Measurements from ENCODE around the gene MEI1. TPM values are rescaled to one million over a fixed set of nuclear protein-coding genes. Genes with fewer than 3 reads are reported as not detected.
A peak's percentile ranks its signal among the peaks of the same experiment; 100 is the strongest.

The MEI1 gene
- total and polyA plus RNA-seq, 7 donors: 0.01 to 0.47 (median 0.23) TPM; not detected in 2

GRCh38 chr22:41844036-41844435, 144.7 kb downstream of the MEI1 start:
- intact Hi-C loops (cut with DNase I): no loop called here
- no peak for TF ChIP-seq CTCF (IDR thresholded peaks at IDR 0.05)
- DNase-seq: no peak
- ATAC-seq: no peak
- peaks cover 0 to 4% of the 10 kb centered on the region in 2 donors for H3K36me3 ChIP-seq (ENCODE audit: insufficient read depth in 1 of 2, low read depth in 1 of 2)
- H3K4me3 ChIP-seq: no peak overlapping the region
- 67 to 81% (median 71%) methylated on average over 1 of the region's 1 CpG for WGBS, 3 donors
- H3K27ac ChIP-seq: no peak overlapping the region
- no peaks in the 10 kb centered on the region for H3K27me3 ChIP-seq (ENCODE audit: insufficient read depth in 3 of 3, low read length in 2 of 3)
- peaks cover 43% of the 10 kb centered on the region for H3K4me1 ChIP-seq
- no peaks in the 10 kb centered on the region for H3K9me3 ChIP-seq

- TF ChIP-seq CTCF (IDR thresholded peaks at IDR 0.05): no peak
- ATAC-seq: peak in 1 of 4 donors; percentile 50
- peaks cover 43% of the 10 kb centered on the region for H3K4me1 ChIP-seq
- DNase-seq: no peak
- intact Hi-C loops (cut with DNase I): no loop called here
- H3K4me3 ChIP-seq: no peak overlapping the region
- no peaks in the 10 kb centered on the region for H3K27me3 ChIP-seq (ENCODE audit: insufficient read depth in 3 of 3, low read length in 2 of 3)
- 48 to 72% (median 49%) methylated on average over 3 of the region's 3 CpGs for WGBS, 3 donors
- H3K9me3 ChIP-seq: no peaks in the 10 kb centered on the region
- peaks cover 0 to 4% of the 10 kb centered on the region in 2 donors for H3K36me3 ChIP-seq (ENCODE audit: insufficient read depth in 1 of 2, low read depth in 1 of 2)
- H3K27ac ChIP-seq: no peak overlapping the region
These were observed 145.2 kb downstream of the MEI1 start for GRCh38 chr22:41844513-41844912.

- H3K4me1 ChIP-seq: peaks cover 40% of the 10 kb centered on the region
These were observed 146.3 kb downstream of the MEI1 start for GRCh38 chr22:41845380-41846267.

GRCh38 chr22:41846268-41846987, 147.1 kb downstream of the MEI1 start:
- DNase-seq (no peak), ATAC-seq (no peak)
- TF ChIP-seq CTCF (IDR thresholded peaks at IDR 0.05): no peak
- H3K27ac ChIP-seq: no peak overlapping the region
- H3K4me3 ChIP-seq: no peak overlapping the region
- no peaks in the 10 kb centered on the region for H3K27me3 ChIP-seq (ENCODE audit: insufficient read depth in 3 of 3, low read length in 2 of 3)
- 66 to 73% (median 67%) methylated on average over 10 of the region's 10 CpGs for WGBS, 3 donors
- intact Hi-C loops (cut with DNase I): no loop called here
- peaks cover 0 to 9% of the 10 kb centered on the region in 2 donors for H3K36me3 ChIP-seq (ENCODE audit: insufficient read depth in 1 of 2, low read depth in 1 of 2)
- H3K4me1 ChIP-seq: peaks cover 32% of the 10 kb centered on the region
- H3K9me3 ChIP-seq: no peaks in the 10 kb centered on the region

More at GRCh38 chr22:41845380-41846267, 146.3 kb downstream of the MEI1 start:
- no peaks in the 10 kb centered on the region for H3K9me3 ChIP-seq
- no peaks in the 10 kb centered on the region for H3K27me3 ChIP-seq (ENCODE audit: insufficient read depth in 3 of 3, low read length in 2 of 3)
- TF ChIP-seq CTCF (IDR thresholded peaks at IDR 0.05): no peak
- intact Hi-C loops (cut with DNase I): no loop called here
- WGBS, 3 donors: 68 to 77% (median 71%) methylated on average over 4 of the region's 4 CpGs
- no peak overlapping the region for H3K27ac ChIP-seq
- DNase-seq (no peak), ATAC-seq (no peak)
- H3K36me3 ChIP-seq (ENCODE audit: insufficient read depth in 1 of 2, low read depth in 1 of 2): peaks cover 0 to 5% of the 10 kb centered on the region in 2 donors
- H3K4me3 ChIP-seq: no peak overlapping the region
